K562 (cell line): Measurements from ENCODE around the gene MEIKIN.

Experiments used
- FOXM1 ChIP-seq, 2 experiments: fragments of 450-650 bp in 1 of 2; sonication (generic) in 1 of 2; formaldehyde crosslinking in 1 of 2; IDR thresholded peaks; 2 replicates each; pipeline versions ENCODE4 v1.6.1 to v1.9.0; 2017 to 2022; ENCODE audit warnings: low read depth in 2 of 2, mild to moderate bottlenecking in 2 of 2, missing genetic modification reagents in 1 of 2, moderate library complexity in 1 of 2
- SIRT6 ChIP-seq: IDR thresholded peaks from one replicate; pipeline ENCODE4 v1.6.1; 2012; ENCODE audit warnings: low read depth, mild to moderate bottlenecking, control low read depth, inconsistent platforms, low read length, moderate library complexity
- ZNF3 ChIP-seq: fragments of 250-450 bp; sonication (Bioruptor Pico); IDR thresholded peaks from 2 replicates; pipeline ENCODE4 v1.5.0; 2021; ENCODE audit warnings: mild to moderate bottlenecking, moderate library complexity
- TF ChIP-seq, protein P1 (sequence below): sonication (generic); formaldehyde crosslinking; IDR thresholded peaks from 2 replicates; pipeline ENCODE4 v1.5.0; 2020; ENCODE audit warnings: missing genetic modification reagents
- TF ChIP-seq, protein P2 (sequence below), 2 experiments: fragments of 450-650 bp in 1 of 2; sonication (generic) in 1 of 2; formaldehyde crosslinking in 1 of 2; IDR thresholded peaks in 1 of 2; conservative IDR thresholded peaks in 1 of 2; 2 replicates each; pipeline versions ENCODE4 v1.6.1 to v1.8.1; 2016 to 2023; ENCODE audit warnings: mild to moderate bottlenecking in 2 of 2, moderate library complexity in 2 of 2, inconsistent platforms in 1 of 2, missing genetic modification reagents in 1 of 2
- TF ChIP-seq, protein P3 (sequence below): sonication (generic); formaldehyde crosslinking; IDR thresholded peaks from 2 replicates; pipeline ENCODE4 v1.8.1; 2023; ENCODE audit warnings: mild to moderate bottlenecking, missing genetic modification reagents

DNA sequence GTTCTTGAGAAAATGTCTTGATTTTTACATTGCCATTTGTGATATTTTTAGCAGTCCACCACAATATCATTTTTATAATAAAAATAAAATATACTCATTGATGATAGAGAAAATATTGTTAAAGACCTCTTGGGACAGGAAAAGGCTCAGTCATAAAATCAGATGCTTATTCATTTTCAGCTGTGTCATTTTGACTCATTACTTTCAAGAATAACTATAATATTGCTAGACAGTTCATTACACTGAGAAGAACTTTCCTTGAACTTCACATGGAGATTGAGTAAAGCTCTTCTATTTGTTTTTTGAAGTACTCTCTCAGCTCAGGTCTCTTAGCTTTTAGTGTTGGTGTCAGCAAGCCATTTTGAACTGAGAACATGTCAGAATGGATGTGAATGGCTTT lies 8.5 kb upstream of the MEIKIN start:
- no peak for TF ChIP-seq FOXM1 (IDR thresholded peaks at IDR 0.05; ENCODE audit: low read depth)
- no peak for TF ChIP-seq FOXM1 (CRISPR knock-in tag; IDR thresholded peaks at IDR 0.05; ENCODE audit: low read depth)
- TF ChIP-seq, protein P1, sequence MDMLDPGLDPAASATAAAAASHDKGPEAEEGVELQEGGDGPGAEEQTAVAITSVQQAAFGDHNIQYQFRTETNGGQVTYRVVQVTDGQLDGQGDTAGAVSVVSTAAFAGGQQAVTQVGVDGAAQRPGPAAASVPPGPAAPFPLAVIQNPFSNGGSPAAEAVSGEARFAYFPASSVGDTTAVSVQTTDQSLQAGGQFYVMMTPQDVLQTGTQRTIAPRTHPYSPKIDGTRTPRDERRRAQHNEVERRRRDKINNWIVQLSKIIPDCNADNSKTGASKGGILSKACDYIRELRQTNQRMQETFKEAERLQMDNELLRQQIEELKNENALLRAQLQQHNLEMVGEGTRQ (CRISPR knock-in tag), result no peak
- TF ChIP-seq, protein P2, sequence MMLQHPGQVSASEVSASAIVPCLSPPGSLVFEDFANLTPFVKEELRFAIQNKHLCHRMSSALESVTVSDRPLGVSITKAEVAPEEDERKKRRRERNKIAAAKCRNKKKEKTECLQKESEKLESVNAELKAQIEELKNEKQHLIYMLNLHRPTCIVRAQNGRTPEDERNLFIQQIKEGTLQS (IDR thresholded peaks at IDR 0.05), result no peak
- TF ChIP-seq, protein P2 (CRISPR knock-in tag; conservative IDR thresholded peaks at IDR 0.05), result no peak
- TF ChIP-seq, protein P3, sequence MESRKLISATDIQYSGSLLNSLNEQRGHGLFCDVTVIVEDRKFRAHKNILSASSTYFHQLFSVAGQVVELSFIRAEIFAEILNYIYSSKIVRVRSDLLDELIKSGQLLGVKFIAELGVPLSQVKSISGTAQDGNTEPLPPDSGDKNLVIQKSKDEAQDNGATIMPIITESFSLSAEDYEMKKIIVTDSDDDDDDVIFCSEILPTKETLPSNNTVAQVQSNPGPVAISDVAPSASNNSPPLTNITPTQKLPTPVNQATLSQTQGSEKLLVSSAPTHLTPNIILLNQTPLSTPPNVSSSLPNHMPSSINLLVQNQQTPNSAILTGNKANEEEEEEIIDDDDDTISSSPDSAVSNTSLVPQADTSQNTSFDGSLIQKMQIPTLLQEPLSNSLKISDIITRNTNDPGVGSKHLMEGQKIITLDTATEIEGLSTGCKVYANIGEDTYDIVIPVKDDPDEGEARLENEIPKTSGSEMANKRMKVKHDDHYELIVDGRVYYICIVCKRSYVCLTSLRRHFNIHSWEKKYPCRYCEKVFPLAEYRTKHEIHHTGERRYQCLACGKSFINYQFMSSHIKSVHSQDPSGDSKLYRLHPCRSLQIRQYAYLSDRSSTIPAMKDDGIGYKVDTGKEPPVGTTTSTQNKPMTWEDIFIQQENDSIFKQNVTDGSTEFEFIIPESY (CRISPR knock-in tag), result no peak
- no peak for TF ChIP-seq SIRT6
- no peak for TF ChIP-seq ZNF3
